Muscle of leg (tissue), 11 donors: ENCODE measurements around the gene DRD4. TPM values are rescaled to one million over a fixed set of nuclear protein-coding genes. Genes with fewer than 3 reads are reported as not detected.

Experiments used
- DNase-seq: peaks from one replicate; pipeline ENCODE4 v3.0.0; 2013
- H3K27ac ChIP-seq: one replicate; pipeline ENCODE4 v1.5.1; 2013; ENCODE audit warnings: mild to moderate bottlenecking, low read length, control low read depth
- H3K27me3 ChIP-seq: one replicate; pipeline ENCODE4 v1.6.1; 2013; ENCODE audit warnings: low read length; ENCODE audit not compliant: control insufficient read depth, insufficient read depth
- H3K36me3 ChIP-seq: one replicate; pipeline ENCODE4 v1.6.1; 2013; ENCODE audit warnings: low read length; ENCODE audit not compliant: control insufficient read depth, insufficient read depth
- H3K4me1 ChIP-seq: one replicate; pipeline ENCODE4 v1.6.1; 2013; ENCODE audit warnings: low read length; ENCODE audit not compliant: control insufficient read depth, insufficient read depth
- H3K4me3 ChIP-seq: one replicate; pipeline ENCODE4 v1.5.1; 2013; ENCODE audit warnings: low read length, control low read depth
- H3K9me3 ChIP-seq: replicated peaks from 2 replicates; pipeline ENCODE4 v1.6.1; 2013; ENCODE audit warnings: low read depth, low read length; ENCODE audit not compliant: control insufficient read depth
- WGBS: methylation state at CpG from one replicate; pipeline ENCODE4 v1.1.5; 2013; ENCODE audit warnings: missing lambda C conversion rate; ENCODE audit not compliant: insufficient coverage; 5-methylcytosine and 5-hydroxymethylcytosine counted together
- polyA plus RNA-seq, 8 donors: library from polyadenylated mRNA; unstranded; fragments of 120-200 nt; gene quantifications; one replicate each; pipeline versions ENCODE4 v1.2.1 to v1.2.3, GENCODE V29; 2013; ENCODE audit warnings: inconsistent platforms in 1 of 8, low replicate concordance in 1 of 8; ENCODE audit not compliant: insufficient read length in 8 of 8, insufficient read depth in 1 of 8
- total RNA-seq: library from RNA; stranded (reverse); fragments of 120-200 nt; gene quantifications from one replicate; pipeline ENCODE4 v1.2.4, GENCODE V29; 2013

The DRD4 gene
- total and polyA plus RNA-seq, 9 donors: 0.18 to 2.0 (median 0.77) TPM

GRCh38 chr11:615504-616319, 21.4 kb upstream of the DRD4 start, which contains the start of gene IRF7:
Gene IRF7 (minus strand): TSS chr11:615950. CDS start chr11:615364, 586 bp downstream.
- H3K9me3 ChIP-seq: no peaks in the 10 kb centered on the region
- H3K36me3 ChIP-seq: peaks cover 46% of the 10 kb centered on the region
- peak within 1 kb of the TSS; percentile 97 for H3K27ac ChIP-seq
- H3K4me1 ChIP-seq: peaks cover 47% of the 10 kb centered on the region
- 1% methylated on average over 58 of the region's 66 CpGs for WGBS
- peak; percentile 98 for DNase-seq
- peak within 1 kb of the TSS; percentile 91 for H3K4me3 ChIP-seq
- H3K27me3 ChIP-seq: no peaks in the 10 kb centered on the region

GRCh38 chr11:616320-617198, 20.5 kb upstream of the DRD4 start:
- WGBS: 89% methylated on average over 14 of the region's 39 CpGs
- Histone ChIP-seq H3K36me3 (peaks cover 38% of the 10 kb centered on the region), H3K27me3 (no peaks in the 10 kb centered on the region), H3K27ac (peak overlapping the region; percentile 97), H3K4me1 (peaks cover 43% of the 10 kb centered on the region), H3K4me3 (peak overlapping the region; percentile 91), H3K9me3 (no peaks in the 10 kb centered on the region)
- DNase-seq: no peak

- H3K36me3 ChIP-seq: peaks cover 32% of the 10 kb centered on the region
- peaks cover 35% of the 10 kb centered on the region for H3K4me1 ChIP-seq
- WGBS: 89% methylated on average over 50 of the region's 57 CpGs
- H3K9me3 ChIP-seq: no peaks in the 10 kb centered on the region
- no peak overlapping the region for H3K4me3 ChIP-seq
- no peaks in the 10 kb centered on the region for H3K27me3 ChIP-seq
- no peak overlapping the region for H3K27ac ChIP-seq
- no peak for DNase-seq
These were observed 19.7 kb upstream of the DRD4 start for GRCh38 chr11:617199-617911.

- peaks cover 28% of the 10 kb centered on the region for H3K4me1 ChIP-seq
- no peak overlapping the region for H3K27ac ChIP-seq
- H3K9me3 ChIP-seq: no peaks in the 10 kb centered on the region
- no peaks in the 10 kb centered on the region for H3K27me3 ChIP-seq
- peaks cover 25% of the 10 kb centered on the region for H3K36me3 ChIP-seq
- 87% methylated on average over 22 of the region's 25 CpGs for WGBS
- H3K4me3 ChIP-seq: no peak overlapping the region
- no peak for DNase-seq
These were observed 19.0 kb upstream of the DRD4 start for GRCh38 chr11:617912-618682.

GRCh38 chr11:618856-619627, 18.0 kb upstream of the DRD4 start:
- Histone ChIP-seq H3K36me3 (peaks cover 21% of the 10 kb centered on the region), H3K9me3 (no peaks in the 10 kb centered on the region), H3K27me3 (peaks cover 9% of the 10 kb centered on the region), H3K27ac (no peak overlapping the region), H3K4me1 (peaks cover 19% of the 10 kb centered on the region), H3K4me3 (no peak overlapping the region)
- no peak for DNase-seq
- WGBS: 91% methylated on average over 11 of the region's 24 CpGs

- Histone ChIP-seq H3K9me3 (no peaks in the 10 kb centered on the region), H3K4me1 (peaks cover 17% of the 10 kb centered on the region), H3K4me3 (no peak overlapping the region), H3K36me3 (peaks cover 15% of the 10 kb centered on the region), H3K27ac (no peak overlapping the region), H3K27me3 (peaks cover 15% of the 10 kb centered on the region)
- DNase-seq: no peak
- WGBS: 89% methylated on average over 17 of the region's 22 CpGs
These were observed 17.4 kb upstream of the DRD4 start for GRCh38 chr11:619628-620050.

- Histone ChIP-seq H3K36me3 (peaks cover 13% of the 10 kb centered on the region), H3K9me3 (no peaks in the 10 kb centered on the region), H3K27ac (no peak overlapping the region), H3K4me3 (no peak overlapping the region), H3K27me3 (peaks cover 20% of the 10 kb centered on the region), H3K4me1 (peaks cover 17% of the 10 kb centered on the region)
- 97% methylated on average over 13 of the region's 13 CpGs for WGBS
- DNase-seq: no peak
These were observed 16.9 kb upstream of the DRD4 start for GRCh38 chr11:620201-620600.

- H3K4me1 ChIP-seq: peaks cover 18% of the 10 kb centered on the region
- H3K9me3 ChIP-seq: no peaks in the 10 kb centered on the region
- H3K27me3 ChIP-seq: peaks cover 30% of the 10 kb centered on the region
- no peak overlapping the region for H3K27ac ChIP-seq
- peaks cover 13% of the 10 kb centered on the region for H3K36me3 ChIP-seq
- DNase-seq: no peak
- H3K4me3 ChIP-seq: no peak overlapping the region
- WGBS: 68% methylated on average over 32 of the region's 45 CpGs
These were observed 15.9 kb upstream of the DRD4 start for GRCh38 chr11:620935-621814.
